GM12873 (cell line): Measurements from ENCODE around the gene PDE4D.
A peak's percentile ranks its signal among the peaks of the same experiment; 100 is the strongest.

Source experiments
- CTCF ChIP-seq: IDR thresholded peaks from 2 replicates; pipeline ENCODE4 v1.5.1; 2012; ENCODE audit warnings: low read depth, mild to moderate bottlenecking, moderate library complexity, low read length, control low read depth; ENCODE audit not compliant: insufficient read depth; ENCODE audit errors: missing control alignments

PDE4D gene

GRCh38 chr5:59380350-59380951 lies 513.1 kb downstream of the PDE4D start:
- TF ChIP-seq CTCF = peak; percentile 55

GRCh38 chr5:59371525-59372127 lies 521.9 kb downstream of the PDE4D start:
- no peak for TF ChIP-seq CTCF

GRCh38 chr5:59368951-59369350 lies 524.6 kb downstream of the PDE4D start:
- no peak for TF ChIP-seq CTCF

GRCh38 chr5:59367791-59368394 lies 525.6 kb downstream of the PDE4D start:
- TF ChIP-seq CTCF = peak; percentile 84

GRCh38 chr5:59366784-59367183 lies 526.7 kb downstream of the PDE4D start:
- TF ChIP-seq CTCF = no peak

- no peak for TF ChIP-seq CTCF
These were observed 531.1 kb downstream of the PDE4D start for GRCh38 chr5:59362438-59362837.

- TF ChIP-seq CTCF = no peak
These were observed 532.1 kb downstream of the PDE4D start for GRCh38 chr5:59361454-59361853.
